Fibroblast of skin of abdomen (primary cell): ENCODE data around the gene CIAPIN1.
"Not testable (repeated sequence)": the region's sequence is repeated elsewhere in the genome, so short reads cannot be mapped to it uniquely, and the experiment has no call there.

ENCODE experiments used
- DNase-seq: peaks from one replicate; pipeline ENCODE4 v3.0.0-alpha.2; 2013

Gene CIAPIN1

DNA sequence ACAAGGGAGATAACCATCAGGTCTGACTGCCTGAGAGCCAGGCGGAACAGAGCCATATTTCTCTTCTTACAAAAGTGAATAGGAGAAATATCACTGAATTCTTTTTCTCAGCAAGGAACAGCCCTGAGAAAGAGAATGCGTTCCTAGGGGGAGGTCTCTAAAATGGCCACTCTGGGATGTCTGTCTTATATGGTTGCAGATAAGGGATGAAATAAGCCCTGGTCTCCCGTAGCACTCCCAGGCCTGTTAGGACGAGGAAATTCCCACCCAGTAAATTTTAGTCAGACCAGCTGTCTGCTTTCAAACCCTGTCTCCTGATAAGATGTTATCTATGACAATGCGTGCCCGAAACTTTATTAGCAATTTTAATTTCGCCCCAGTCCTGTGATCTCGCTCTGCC is 7.2 kb downstream of the CIAPIN1 start:
- not testable (repeated sequence) for DNase-seq

GRCh38 chr16:57435838-57436237 is 11.3 kb downstream of the CIAPIN1 start:
- DNase-seq = no peak

GRCh38 chr16:57434003-57434402 is 13.2 kb downstream of the CIAPIN1 start:
- DNase-seq = no peak

GRCh38 chr16:57432989-57433388 is 14.2 kb downstream of the CIAPIN1 start:
- DNase-seq = no peak

GRCh38 chr16:57432505-57432904 is 14.7 kb downstream of the CIAPIN1 start:
- DNase-seq = no peak

GRCh38 chr16:57430955-57431354 is 16.2 kb downstream of the CIAPIN1 start:
- DNase-seq = no peak

DNA sequence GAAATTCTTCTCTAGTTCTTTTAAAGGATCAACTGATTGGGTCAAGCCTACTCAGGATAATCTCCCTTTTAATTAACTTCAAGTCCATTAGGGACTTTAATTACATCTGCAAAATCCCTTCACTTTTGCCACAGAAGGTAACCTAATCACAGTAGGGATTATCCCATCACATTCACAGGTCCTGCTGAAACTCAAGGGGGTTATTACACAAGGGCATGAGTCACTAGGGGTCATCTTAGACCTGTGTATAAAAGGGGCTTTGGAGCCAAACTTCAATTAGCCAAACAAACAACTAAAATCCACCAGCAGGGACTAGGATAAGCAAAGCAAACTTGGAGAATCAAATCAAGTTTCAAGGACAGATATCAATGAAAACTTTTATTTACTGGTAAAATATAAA is 19.4 kb downstream of the CIAPIN1 start:
- DNase-seq = no peak

GRCh38 chr16:57427307-57427706 is 19.9 kb downstream of the CIAPIN1 start:
- DNase-seq = no peak

DNA sequence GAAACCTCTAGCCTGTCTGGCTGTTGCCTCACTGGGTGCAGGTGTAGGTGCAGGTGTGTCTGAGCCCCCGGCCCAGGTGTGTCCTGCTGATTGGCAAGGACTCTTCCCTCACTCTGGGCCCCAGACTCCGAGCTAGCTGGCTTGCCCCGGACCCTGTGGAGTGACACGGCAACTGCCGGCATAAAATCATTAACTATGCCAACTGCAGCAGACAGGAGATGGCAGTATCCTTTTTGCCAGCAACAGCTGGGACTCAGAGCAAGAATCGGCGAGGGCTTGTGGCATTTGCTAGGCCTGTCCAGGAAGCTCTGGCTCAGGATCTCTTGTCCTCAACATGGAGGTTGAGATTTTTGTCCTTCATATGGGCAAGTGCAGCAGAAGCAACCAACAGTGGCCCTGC is 20.8 kb downstream of the CIAPIN1 start:
- DNase-seq = no peak

- DNase-seq = no peak
Observed at GRCh38 chr16:57424583-57424982, 22.6 kb downstream of the CIAPIN1 start.

DNA sequence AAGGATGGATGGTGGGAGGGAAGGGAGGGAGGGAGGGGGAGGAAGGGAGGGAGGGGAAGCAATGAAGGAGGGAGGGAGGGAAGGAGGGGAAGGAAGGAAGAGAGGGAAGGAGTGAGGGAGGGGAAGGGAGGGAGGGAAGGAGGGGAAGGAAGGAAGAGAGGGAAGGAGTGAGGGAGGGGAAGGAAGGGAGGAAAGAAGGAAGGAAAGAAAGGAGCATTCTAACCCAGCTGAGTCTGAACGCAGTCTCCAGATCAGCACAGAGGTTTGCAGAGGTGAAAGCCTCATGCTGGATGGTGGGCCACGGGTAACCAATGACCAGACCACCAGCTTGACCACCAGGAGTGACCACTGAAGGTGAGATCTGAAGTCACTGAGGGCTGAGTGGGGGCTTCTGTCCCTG is 24.0 kb downstream of the CIAPIN1 start:
- no peak for DNase-seq

DNA sequence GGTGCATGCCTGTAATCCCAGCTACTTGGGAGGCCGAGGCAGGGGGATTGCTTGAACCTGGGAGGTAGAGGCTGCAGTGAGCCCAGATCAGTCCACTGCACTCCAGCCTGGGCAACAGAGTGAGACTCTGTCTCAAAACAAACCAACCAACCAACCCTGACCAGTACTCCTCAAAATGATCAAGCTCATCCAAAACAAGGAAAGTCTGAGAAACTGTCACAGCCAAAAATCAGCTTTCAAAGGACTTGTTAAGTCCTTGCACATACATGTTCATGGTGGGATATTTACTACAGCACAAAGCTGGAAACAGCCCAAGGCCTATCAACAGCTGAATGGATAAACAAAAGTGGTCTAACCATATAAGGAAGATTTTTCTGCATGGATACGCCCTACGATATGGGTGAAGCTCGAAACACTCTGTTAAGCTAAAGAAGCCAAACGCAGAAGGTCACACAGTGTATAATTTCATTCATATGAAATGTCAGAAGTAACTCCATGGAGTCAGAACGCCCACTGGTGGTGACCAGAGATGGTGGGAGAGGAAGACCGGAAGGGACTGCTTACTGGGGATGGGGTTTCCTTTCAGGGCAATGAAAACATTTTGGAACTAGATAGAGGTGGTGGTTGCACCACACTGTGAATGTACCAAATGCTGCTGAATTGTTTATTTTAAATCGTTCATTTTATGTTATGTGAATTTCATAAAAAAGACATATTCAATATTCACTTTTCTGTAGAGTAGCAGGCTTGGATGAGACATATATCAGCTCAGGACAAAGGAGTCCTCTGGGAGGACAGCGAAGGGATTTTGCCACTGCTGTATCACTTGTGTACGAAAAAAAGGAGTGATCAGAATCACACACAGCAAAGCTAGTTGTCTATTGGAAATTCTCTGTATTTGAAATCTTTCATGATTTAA is 24.9 kb downstream of the CIAPIN1 start:
- DNase-seq = peak; percentile 67

GRCh38 chr16:57419506-57419905 is 27.7 kb downstream of the CIAPIN1 start:
- no peak for DNase-seq

GRCh38 chr16:57416084-57416483 is 31.1 kb downstream of the CIAPIN1 start:
- no peak for DNase-seq

DNA sequence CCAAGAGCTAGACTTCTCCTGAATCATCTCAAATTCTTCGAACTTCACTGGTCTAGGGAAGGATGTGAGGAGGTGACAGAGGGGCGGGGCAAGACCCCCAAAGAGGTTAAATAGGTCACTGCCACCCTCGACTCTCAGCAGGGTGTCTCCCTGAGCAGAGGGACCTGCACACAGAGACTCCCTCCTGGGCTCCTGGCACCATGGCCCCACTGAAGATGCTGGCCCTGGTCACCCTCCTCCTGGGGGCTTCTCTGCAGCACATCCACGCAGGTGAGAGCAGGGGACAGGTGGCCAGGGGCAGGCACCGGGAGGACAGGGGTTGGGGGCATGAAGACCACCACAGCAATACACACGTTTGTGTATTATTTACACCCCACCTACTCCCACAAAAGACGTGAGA is 33.5 kb downstream of the CIAPIN1 start:
- no peak for DNase-seq

DNA sequence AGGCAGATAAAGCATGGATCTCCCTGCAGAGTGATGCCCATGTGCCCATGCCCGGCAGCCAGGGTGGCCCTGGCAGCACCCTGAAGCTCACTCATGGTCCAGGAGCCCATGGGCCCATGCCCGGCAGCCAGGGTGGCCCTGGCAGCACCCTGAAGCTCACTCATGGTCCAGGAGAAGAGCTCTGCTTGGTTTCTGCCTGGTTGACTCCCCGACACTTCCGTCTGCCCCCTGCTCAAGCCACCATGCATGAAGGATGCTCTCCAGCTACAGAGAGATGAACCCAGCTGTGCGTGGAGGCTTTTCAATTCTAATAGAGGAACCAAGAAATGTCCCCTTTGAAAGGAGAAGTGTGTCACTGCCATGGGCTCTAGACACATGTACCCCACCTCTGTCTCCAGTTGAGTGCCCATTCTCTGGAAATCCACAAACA is 33.9 kb downstream of the CIAPIN1 start:
- DNase-seq = no peak

- DNase-seq = no peak
Observed at GRCh38 chr16:57412584-57412983, 34.6 kb downstream of the CIAPIN1 start.

- no peak for DNase-seq
Observed at GRCh38 chr16:57411362-57411976, 35.7 kb downstream of the CIAPIN1 start.

DNA sequence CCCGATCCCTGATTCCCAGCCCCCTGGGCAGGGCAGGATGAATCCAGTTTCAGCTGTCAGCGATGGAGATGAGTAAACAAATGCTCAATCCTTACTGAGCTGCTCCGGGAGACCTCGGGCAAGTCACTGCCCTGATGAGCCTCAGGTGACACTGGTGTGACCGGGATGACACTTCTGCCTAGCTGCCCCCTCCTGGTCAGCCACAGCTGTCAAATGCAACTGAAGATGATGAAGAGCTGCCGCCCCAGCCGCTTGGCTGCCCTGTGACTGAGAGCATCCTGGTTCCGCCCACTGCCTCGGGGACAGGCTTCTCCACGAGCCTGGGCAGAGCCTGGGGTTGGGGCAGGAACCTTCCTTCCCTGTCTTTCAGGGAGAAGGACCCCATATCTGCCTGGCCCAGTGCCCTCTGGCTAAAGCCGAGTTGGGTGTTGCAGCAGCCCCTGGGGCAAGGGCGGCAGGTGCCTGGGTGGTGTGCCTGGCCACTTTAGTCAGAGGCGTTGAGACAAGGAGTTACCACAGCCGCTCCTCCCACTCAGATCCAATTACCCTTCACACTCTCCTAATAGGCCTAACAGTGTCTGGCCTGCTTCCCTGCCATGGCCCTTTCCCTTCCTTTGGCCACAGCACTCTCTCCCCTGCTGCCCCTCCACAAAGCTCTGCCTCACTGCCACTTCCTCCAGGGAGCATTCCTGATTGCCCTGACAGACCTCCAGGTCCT is 37.2 kb downstream of the CIAPIN1 start:
- DNase-seq = no peak

GRCh38 chr16:57409065-57409464 is 38.1 kb downstream of the CIAPIN1 start:
- no peak for DNase-seq

GRCh38 chr16:57407521-57408353 is 39.4 kb downstream of the CIAPIN1 start:
- DNase-seq = no peak

- DNase-seq = no peak
Observed at GRCh38 chr16:57406881-57407280, 40.3 kb downstream of the CIAPIN1 start.
